GM19452 (cell line): ENCODE results near the gene ST8SIA2.

Source experiments
- ATAC-seq: cut with Tn5 transposase; IDR thresholded peaks from one replicate; pipeline ENCODE4 v1.9.1; 2021; ENCODE audit not compliant: unreplicated experiment

The ST8SIA2 gene

GRCh38 chr15:92393071-92393979 is at the start of gene ST8SIA2:
Gene ST8SIA2, plus strand, starts transcription at chr15:92393881. Its CDS starts 184 bp downstream, at chr15:92394065.
- ATAC-seq: no peak

DNA sequence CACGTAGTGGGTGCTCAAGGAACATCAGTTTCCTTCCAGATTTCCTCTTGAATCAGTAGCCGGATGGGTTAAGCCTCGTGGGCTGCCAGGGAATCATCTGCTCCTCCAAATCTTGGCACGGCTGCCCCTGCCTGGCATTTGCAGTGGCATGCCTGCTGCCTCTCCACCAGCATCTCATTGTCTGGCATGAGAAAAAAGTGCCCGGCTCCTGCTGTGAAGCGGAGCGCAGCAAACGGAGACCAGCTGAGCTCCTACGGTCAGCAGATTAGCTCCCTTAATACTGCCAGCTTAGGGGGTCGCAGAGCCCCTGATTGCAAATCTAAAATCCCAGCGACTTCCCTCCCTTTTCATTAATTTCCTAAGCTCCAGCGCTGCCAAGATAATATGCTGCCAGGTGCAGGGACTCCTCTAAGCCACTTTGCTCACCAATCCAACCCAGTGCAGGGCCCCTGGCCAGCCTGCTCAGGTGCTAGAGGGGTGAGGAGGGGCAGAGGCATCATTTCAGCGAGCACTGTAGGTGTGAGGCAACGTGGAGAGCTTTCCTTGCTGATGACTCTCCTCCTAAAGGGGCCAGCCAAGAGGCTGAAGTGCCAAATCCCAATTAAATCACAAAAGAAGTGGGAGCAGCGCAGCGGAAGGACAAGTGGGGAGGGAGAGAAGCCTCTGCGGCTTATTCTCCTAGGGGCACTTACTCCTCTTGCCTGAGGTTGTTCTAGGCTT is 49.6 kb upstream of the ST8SIA2 start:
- ATAC-seq: no peak

- ATAC-seq: no peak
These were observed 47.6 kb upstream of the ST8SIA2 start for GRCh38 chr15:92346063-92346462.

- ATAC-seq: no peak
These were observed 38.4 kb upstream of the ST8SIA2 start for GRCh38 chr15:92355307-92355706.

DNA sequence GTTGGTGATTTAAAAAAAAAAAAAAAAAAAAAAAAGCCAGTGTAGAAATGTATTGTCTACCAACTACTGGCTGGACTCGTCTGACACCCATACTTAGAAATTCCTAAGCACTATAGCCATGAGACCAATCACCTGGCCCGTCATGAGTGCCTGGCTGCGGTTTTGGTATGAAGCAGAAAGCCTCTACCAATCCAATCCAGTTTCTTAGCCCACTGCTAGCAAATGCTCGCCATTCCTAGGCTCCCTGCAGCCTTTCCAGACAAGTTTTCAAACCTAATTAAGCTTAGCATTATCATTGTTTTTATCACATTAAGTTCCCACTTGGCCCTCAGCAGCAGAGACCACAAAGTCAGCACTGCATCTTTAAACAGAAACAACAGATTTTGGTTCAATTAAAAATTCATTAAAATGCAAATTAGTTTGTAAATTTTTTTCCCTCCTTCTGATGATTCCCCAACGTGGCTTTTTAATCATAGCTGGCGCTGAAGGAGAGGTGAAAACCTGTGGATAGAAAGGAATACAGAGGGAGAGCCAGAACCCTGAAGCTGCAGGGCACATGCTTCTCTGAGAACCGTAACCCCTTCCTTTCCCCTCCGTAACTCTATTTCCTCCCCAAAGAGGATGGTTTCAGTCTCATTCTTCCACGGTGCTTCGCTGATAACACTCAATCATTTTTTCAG is 32.2 kb upstream of the ST8SIA2 start:
- ATAC-seq: no peak

DNA sequence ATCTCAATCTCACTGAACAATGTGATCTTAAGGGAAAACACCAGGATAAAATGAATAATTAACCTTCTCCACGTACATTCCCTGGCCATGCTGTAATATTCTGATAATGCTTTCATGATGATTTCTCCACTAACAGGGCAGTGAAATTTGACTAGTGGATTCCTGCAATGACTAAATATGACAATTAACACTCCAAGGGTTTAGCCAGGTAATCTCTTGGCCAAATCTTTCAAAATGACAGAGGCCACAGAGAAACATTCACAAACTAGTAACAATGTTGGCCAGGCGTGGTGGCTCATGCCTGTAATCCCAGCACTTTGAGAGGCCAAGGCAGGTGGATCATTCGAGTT is 31.7 kb upstream of the ST8SIA2 start:
- ATAC-seq: no peak

- ATAC-seq: no peak
These were observed 28.6 kb upstream of the ST8SIA2 start for GRCh38 chr15:92365084-92365483.

DNA sequence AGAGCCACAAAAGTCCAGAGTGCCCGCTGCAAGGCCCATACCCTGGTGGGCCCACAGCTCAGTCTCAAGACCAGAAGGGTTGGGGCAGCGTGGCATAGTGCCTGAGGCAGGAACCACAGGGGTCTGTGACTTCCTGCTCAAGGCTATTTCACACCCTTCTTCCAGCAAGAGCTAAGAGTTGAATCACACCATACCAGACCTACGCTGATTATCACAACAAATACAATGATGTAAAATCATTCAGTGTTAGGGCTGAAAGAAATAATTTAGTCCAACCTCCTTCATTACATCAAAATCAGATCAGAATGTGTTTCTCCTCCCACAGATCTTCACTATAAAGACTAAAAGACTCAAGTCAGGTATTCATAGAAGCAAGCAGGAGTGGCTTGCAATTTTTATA is 27.8 kb upstream of the ST8SIA2 start:
- no peak for ATAC-seq

GRCh38 chr15:92366381-92366780 is 27.3 kb upstream of the ST8SIA2 start:
- no peak for ATAC-seq

GRCh38 chr15:92375057-92375456 is 18.6 kb upstream of the ST8SIA2 start:
- no peak for ATAC-seq

- no peak for ATAC-seq
These were observed 17.6 kb upstream of the ST8SIA2 start for GRCh38 chr15:92376109-92376508.

DNA sequence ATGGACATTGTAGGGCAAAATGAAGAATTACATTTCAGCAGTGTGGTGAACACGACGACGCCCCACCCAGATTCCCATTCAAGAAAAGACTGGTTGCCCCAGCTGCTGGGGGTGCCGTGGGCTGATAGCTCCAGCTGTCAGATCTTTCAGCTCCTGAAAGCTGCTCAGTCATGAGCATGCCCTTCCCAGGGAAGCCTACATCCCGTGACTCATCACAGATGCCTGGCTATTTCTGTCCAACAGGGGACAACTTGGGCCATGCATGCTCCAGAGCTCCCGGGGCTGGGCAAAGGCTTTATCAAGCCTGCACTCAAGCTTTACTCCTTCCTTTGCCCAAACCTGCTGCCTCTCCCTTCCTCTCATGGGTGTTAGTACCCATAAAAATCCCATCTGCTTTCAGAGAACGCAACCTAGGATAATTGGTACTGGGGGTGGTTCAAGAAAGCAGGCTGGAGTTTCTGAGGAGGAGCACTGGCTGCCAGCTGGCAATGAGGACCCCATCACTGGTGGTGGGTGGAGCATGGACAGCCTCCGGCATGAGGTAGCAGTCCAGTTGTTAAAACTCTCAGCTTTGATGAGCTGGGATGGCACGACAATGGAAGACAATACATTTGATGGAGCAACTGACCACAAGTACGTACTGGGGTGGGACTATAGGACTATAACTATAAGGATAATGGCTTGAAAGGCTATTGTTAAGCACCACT is 16.4 kb upstream of the ST8SIA2 start:
- ATAC-seq: no peak

DNA sequence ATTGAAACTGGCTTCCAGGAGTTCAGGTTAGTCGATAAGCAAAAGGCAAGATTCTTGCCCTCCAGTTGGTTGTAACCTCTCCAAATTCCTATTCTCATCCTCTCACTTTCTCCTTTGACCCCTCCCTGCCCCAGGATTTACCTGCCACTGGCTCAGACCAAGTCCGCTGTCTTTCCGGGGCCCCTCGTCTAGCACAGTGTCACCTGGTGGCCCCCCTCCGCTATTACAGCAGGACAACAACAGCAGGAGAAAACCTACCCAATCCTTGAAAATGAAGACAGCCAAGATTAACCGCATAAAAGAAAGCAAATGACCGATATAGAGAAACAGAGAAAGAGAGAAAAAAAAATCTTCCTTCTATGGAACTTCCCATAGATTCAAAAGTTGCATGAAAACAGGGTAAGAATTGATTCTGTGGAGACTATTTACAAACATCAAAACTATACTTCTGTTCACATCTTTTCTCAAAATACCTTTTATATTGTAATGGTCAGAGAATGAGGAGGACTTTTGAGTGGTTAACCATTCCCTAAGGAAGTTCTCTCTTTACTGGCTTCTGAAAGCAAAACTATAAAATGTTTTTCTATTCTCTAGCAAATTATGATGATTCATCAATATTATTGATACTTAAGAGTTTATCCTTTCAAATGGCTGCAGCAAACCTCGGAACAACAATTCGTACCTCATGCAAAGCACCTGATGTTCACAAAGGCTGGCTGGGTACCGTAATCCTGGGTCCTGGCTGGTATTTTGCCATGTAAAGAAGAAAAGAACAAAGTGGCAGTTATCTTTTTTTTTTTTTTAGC is 10.0 kb upstream of the ST8SIA2 start:
- no peak for ATAC-seq

- no peak for ATAC-seq
These were observed 9.3 kb upstream of the ST8SIA2 start for GRCh38 chr15:92384381-92384780.

DNA sequence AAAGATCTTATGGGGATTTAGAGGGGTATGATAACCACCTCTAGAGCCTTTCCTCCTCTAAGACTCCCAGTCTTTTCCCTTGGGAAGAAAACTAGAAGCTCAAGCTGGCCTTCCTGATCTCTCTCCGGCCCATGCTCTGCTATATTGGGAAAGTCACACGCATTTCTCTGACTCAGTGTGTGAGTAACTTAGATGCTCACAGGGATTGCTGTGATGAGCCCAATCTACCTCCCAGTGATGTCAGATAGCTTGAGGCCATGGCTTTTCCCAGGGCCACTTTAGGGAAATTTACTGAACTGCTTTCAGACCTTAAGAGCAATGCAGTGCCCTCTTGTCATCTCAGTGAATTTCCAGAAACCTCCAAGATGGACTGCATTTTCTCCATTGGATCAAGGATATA is 8.6 kb upstream of the ST8SIA2 start:
- no peak for ATAC-seq

DNA sequence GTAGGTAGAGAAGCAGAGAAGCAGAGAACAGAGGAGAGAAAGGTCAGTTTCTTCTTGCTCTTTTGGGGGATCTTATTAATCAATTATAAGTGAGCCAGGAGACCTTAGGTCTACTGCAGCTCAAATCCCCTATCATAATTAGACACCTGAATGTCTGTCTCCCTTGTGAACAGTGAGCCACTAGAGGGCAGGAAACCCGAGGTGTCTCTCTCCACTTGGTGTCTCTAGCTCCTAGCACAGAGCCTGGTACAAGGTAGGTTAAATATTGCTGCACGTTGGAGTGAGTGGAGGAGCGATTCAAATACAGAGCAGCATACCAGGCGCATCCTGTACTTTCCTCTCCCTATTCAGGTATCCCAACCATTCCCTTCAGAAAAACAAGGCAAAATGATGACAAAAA is 2.0 kb upstream of the ST8SIA2 start:
- no peak for ATAC-seq

DNA sequence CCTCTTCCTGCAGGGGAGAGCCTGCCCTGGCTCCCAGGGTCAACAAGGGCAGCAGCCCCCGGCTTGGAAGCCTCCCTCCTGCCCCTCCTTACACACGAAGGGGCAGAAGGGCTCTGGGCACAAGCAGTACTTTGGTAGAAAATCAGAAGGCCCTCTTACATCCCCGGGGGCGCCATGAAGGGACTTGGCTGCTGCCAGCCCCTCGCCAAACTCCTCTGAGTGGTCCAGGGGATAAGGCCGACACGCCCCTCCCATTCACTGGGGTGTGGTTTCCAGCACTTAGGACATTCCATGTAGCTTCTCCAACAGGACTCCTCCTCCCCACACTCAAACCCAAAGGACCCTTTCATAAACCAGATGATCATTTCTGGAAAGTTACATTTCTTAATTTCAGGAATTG is 1.2 kb upstream of the ST8SIA2 start:
- ATAC-seq: no peak

DNA sequence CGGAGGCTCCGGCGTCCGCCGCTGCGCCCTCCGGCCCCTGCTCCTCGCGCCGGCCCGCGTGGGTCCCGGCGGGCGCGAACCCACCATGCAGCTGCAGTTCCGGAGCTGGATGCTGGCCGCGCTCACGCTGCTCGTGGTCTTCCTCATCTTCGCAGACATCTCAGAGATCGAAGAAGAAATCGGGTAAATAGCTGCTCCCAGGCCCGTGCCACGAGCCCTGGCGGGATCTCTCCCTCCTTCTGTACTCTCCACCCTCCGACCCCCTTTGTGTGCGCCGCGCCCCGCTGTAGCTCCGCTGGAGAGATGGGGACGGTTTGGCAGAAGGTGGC is 263 bp downstream of the ST8SIA2 start:
- ATAC-seq: no peak

DNA sequence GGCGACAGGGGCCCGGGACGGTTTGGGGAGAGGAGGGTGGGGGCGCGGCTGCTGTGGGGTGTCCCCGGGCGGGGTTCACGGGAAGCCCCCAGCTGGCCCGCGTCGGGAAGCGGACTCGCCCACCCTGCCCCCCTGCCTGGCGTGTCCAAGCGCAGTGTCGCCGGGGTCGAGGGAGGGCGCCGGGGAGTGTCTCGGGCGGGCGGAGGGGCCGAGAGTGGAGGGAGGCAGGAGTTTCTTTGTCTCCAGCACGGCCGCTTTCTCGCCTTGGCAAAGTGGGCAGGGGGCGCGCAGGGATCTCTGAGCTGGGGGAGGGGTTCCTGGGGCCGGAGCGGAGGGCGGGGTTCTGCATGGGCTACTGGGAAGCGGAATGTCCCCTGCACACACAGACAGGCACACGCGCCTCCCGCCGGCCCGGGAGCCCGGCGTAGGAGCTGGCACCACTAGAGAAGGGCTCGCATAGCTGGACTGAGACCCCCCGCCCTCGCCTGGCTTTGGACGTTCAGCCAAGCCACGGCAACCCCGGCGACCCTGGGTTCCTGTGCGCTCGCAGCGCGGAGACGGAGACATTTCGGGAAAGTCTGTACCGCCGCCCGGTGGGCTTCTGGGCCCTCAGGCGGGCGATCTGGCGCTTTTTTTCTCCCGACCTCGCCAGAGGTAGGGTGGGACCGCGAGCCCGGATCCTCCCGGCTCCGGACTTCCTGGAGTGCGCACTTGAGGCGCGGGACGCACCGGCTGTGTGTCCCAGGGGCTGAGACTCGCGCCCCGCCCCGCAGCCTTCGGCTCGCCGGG is 822 bp downstream of the ST8SIA2 start:
- no peak for ATAC-seq
